HG03565 (cell line): ENCODE measurements around the gene TSPOAP1.
"Not testable (repeated sequence)": the region's sequence is repeated elsewhere in the genome, so short reads cannot be mapped to it uniquely, and the experiment has no call there.

Experiments used
- ATAC-seq: cut with Tn5 transposase; IDR thresholded peaks from one replicate; pipeline ENCODE4 v1.9.1; 2021; ENCODE audit warnings: mild to moderate bottlenecking, moderate library complexity; ENCODE audit not compliant: unreplicated experiment

The TSPOAP1 gene

GRCh38 chr17:58341136-58341860, 12.7 kb upstream of the TSPOAP1 start:
- ATAC-seq, result not testable (repeated sequence)

DNA sequence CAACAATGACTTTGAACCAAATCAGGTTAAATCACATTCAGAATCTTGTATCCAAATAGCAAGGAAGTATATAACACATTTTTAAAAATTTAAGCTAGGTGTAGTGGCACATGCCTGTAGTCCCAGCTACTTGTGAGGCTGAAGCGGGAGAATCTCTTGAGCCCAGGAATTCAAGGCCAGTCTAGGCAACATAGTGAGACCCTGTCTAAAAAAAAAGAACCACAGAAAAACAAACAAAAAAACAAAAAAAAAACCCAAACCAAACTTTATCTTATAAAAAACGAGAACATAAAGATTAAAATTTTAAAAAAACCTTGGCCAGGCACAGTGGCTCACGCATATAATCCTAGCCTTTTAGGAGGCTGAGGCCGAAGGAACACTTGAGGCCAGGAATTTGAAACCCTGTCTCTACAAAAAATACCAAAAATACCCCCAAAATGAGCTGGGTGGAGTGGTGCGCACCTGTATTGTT, 11.8 kb upstream of the TSPOAP1 start:
- ATAC-seq, result no peak

GRCh38 chr17:58339755-58340404, 11.3 kb upstream of the TSPOAP1 start:
- ATAC-seq, result no peak

DNA sequence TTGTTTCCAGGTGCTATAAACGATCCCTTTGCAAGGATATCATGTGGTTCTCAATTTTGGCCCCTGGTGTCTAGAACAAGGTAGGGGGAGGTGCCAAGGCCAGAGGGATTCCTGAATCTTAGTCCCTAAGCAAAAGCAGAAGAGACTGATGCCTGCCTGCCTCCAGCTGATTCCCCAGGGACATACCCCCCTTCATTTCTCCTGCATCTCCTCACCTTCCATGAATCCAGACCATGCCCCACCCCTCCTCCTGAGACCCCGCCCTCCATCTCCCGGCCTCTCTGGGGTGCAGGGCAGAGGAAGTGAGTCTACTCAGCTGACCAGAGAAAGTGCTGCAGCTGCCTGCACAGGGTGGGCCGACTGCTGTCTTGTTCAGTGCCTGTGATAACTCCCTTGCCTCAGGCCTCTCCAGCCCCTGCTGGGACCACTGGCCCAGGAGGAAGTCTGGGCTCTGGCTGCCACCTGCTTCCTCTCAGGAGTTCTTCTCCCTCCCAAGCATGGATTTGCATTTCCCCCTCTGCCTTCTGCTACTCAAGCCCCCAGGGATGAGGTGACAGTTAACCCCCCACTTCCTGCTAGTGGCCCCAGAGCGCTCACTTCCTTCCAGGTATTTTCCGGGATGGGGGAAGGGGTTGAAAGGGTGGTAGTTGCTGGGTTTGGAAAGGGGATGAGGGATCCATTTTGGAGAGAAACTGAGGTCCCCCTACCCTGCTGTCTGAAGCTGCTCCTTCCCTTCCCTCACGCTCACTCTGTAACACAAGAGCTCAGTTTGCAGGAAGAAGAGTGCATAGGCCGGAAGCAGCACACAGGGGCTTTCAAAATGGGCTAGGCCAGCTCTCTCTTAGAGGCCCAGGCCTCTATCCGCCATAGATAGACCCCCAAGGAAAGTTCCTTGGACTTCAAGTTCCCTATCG, 10.5 kb upstream of the TSPOAP1 start:
- peak; percentile 18 for ATAC-seq

DNA sequence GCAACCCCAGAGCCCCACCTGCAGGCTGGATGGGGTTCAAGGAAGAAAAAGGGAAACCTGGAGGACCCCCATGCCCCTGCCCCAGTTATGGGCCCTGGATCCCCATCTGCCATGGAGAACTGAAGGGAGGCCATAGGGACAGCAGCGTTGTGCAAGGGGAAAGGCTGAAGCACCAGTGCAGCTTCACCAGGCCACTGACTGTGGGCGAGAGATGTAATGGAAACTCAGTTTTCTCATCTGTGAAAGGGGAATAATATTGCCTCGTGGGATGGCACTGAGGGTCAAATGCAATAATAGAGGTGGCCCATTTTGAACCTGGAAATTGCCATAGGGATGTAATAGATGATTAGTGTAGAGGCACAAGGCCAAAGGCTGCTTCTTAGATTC, 9.9 kb upstream of the TSPOAP1 start:
- ATAC-seq, result peak; percentile 1

- peak; percentile 37 for ATAC-seq
These were observed 9.2 kb upstream of the TSPOAP1 start for GRCh38 chr17:58337600-58338453.

GRCh38 chr17:58337210-58337599, 8.6 kb upstream of the TSPOAP1 start:
- ATAC-seq, result no peak

GRCh38 chr17:58336456-58337209, 8.0 kb upstream of the TSPOAP1 start:
- no peak for ATAC-seq

DNA sequence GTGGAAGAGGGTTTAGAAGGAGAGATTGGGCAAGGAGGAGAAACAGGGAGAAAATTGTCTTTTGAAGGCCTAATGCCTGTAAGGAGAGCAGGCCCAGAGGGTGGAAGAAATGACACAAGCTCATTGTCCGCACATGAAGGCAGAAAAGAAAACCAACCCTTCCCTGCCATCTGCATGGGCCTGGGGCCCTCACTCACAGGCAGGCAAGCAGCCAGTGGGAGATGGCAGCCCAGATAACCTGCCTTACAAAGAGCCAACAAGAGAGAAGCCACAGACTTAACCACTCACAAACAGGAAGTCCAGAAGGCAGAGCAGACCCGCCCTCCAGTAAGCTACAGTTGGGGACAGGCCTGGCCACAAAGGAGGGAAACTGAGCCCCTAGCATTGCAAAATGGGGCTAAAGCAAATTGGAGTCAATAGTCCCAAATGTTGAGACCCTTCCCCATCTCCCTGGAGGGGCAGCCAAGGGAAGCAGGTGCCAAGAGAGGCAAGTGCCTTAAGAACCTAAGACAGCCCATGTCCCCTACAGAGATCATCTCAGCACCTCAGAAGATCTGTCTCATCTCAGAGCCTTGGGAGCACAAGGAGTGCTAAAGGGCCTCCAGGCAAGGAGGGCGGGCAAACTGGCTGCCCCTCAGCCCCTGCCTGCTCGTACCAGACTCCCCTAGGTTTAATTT, 7.3 kb upstream of the TSPOAP1 start:
- no peak for ATAC-seq

DNA sequence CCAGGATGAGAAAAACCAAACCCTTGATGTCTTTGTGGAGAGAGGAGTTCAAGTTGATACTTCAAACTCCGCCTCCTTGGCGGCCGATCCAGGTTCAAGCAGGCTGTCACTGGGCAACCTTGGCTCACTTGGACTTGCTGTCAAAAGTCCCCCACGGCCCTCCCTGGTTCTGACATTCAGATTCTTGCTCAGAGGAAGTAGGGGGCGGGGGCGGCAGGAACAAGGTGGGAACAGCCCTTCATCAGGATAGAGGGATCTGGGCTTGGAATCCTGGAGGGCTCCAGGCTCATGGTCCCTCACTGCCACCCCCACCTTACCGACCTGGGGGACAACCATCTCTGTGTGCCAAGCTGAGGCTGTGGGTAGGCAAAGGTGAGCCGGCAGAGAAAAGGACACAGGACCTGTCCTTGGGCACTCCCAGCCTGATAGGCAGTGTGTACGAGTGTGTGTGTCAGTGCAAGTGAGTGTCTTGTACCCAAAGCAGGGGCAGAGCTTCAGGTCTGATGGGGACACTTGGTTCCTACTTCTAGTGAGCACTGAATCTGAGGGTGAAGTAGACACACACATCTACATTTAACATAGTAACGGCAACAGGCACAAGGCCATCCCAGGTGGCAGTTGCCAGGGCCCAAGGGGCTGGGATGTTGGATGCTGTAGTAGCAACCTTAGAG, 6.6 kb upstream of the TSPOAP1 start:
- ATAC-seq, result no peak

GRCh38 chr17:58334661-58335060, 6.1 kb upstream of the TSPOAP1 start:
- no peak for ATAC-seq

GRCh38 chr17:58334256-58334655, 5.7 kb upstream of the TSPOAP1 start:
- ATAC-seq, result no peak

GRCh38 chr17:58333736-58334207, 5.2 kb upstream of the TSPOAP1 start:
- ATAC-seq, result no peak

- ATAC-seq, result no peak
These were observed 4.5 kb upstream of the TSPOAP1 start for GRCh38 chr17:58332778-58333735.

DNA sequence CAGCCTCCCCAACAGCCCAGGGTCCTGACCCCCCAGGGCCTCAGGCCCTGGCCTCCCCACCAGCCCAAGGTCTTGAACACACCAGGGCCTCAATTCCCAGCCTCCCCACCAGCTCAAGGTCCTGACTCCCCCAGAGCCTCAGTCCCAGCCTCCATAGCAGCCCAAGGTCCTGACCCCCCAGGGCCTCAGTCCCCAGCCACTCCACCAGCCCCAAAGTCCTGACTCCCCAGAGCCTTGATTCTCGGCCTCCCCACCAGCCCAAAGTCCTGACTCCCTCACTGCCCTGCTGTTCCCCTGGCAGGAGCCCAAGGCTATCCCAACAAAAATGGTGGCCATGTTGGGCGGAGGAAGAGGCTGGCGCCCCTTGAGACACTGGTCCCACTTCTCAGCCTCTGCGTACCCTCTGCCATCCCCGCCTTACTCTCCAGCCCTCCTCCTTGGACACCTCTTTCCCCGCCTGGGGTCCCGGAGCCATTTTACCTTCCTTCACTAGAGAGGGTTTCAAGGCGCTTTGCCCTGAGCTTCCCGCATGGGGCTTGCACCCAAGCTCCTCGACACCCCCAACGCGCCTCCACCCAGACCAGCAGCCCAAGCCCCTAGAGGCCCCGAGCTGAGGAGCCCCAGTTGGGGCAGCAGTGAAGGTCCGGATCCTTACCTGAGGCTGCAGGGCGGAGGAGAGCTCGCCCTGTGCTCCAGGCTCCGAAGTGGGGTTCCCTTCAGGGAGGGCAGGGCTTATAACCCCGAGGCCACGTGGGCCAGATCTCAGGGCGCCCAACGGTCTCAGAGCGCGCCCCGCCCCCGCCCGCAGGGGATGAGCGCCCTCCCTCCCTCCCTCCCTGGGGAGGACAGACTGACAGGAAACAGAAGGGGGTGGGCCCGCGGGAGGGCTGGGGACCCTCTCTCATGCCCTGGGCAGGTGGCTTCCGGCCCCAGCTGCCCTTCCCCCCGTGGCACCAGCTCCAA, 3.5 kb upstream of the TSPOAP1 start:
- no peak for ATAC-seq
